GM18519 (cell line): ENCODE measurements around the gene LCE7A.

Experiments used
- ATAC-seq: cut with Tn5 transposase; IDR thresholded peaks from one replicate; pipeline ENCODE4 v1.9.1; 2021; ENCODE audit warnings: mild to moderate bottlenecking, moderate library complexity; ENCODE audit not compliant: unreplicated experiment, low FRiP score

The LCE7A gene

DNA sequence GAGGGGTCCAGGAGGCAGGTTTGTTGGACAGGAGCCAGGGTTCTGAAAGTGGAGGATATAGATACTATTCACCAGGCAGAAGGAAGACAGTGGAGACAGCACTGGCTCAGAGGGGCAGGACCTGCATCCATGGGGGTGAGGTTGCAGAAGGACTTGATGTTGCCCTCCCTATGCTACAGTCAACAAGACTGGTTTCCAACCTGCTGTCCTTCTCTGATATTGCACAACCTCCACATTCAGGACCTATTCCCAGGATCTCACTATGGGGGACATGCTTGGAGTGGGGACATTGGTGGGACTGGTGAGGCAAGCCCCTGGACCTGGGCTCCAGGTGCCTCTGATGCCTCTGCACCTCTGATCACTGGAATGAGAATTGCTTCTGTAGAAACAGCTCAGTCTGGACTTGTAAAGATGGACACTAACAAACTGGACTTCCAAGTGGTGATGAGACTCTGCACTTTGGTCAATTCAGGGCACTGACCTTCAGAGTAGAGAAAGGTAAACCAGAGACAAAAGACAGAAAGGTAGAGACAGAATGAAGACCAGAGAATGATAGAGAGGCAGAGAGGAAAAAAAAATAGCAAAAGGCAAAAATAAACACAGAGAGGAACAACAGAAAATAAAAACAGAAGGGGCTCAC is 19.9 kb downstream of the LCE7A start:
- ATAC-seq: no peak

DNA sequence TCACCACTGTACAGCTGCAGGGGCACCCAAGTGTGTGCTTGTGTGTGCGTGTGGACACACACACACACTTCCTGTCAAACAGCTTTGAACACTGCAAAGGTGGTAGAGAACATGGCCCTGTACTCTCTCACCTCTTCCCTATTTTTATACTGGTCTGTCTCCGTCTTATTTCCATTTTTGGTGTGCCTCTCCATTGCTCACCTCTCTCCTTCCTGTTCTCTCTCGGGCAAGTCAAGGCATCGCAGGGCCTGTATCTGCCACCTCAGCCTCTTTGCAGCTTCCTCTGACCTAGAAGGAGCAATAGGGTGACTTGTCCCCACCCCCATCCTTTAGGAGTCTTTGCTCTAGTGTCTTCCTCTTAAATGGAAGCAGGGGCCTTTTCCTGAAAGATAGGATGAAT is 20.5 kb downstream of the LCE7A start:
- ATAC-seq: no peak

DNA sequence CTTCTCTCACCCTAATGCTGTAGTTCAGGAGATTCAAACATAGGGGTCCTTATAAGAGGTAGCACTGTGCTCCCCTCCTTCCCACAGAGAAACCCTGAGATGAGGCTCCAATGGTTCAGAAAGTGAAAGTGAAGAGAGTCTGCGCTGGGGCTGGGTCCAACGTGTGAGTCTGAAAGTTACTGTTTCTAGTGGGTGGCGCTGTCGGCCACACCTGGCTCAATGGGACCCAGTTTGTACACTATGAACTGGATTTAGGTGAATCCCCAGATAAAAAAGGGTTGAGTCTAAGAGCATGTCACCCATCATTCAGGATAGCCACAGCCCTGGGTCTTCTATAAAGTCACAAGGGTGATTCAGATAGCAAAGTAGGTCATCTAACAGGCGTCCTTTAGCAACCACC is 21.1 kb downstream of the LCE7A start:
- ATAC-seq: peak; percentile 46

DNA sequence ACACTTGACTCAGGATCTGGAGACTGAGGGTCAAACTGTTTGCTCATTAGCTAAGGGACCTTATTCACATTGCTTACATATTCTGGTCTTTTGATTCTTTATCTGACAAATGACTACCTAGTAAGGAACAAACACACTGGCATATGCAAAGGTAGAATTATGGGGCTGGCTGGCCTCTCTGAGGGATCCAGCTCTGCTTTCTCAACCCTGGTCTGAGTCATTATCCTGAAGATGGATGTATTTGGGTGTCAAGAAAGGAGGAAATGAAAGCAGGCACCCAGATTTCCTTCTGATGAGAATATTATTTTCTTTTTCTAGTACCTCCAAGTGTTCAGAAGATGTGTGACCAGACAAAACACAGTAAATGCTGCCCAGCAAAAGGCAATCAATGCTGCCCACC is 24.3 kb downstream of the LCE7A start:
- ATAC-seq: no peak

DNA sequence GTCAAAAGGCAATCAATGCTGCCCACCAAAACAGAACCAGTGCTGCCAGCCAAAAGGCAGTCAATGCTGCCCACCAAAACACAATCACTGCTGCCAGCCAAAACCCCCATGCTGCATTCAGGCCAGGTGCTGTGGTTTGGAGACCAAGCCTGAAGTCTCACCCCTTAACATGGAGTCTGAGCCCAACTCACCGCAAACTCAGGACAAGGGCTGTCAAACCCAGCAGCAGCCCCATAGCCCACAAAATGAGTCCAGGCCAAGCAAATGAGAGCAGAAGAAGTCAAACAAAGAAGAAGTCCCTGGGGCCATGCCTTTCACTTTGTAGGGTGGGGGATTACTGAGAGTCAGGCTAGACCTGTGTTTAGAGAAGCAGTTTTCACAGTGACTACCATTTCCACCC is 24.7 kb downstream of the LCE7A start:
- no peak for ATAC-seq

DNA sequence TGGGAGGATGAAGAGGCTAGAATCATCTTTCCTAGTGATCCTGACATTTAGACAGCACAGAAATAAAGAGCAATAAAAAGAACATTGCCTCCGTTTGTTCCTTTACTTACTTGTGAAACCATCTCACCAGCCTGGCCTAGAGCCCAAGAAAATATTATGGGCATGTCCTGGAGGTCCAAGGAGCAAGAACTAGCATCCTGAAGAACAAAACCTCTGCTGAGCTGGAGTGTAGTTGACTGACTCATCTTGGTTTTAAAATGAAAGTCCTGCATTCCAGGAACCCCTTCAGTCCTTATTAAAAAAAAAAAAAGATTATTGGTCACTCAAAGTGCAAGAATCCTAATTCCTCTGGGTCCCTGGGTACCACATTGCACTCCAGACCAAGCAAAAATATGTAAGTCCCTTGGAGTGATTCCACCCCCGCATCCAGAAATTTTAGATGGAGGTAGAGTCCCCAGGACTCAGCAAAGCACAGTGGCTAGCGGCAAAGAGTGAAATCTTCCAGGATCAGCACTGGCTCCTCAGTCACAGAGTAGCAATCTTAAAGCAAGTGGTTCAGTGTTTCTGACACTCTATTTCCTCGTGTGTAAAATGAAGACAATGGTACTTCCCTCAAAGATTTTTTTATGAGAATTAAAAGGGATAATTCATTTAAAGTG is 25.3 kb downstream of the LCE7A start:
- ATAC-seq: no peak

DNA sequence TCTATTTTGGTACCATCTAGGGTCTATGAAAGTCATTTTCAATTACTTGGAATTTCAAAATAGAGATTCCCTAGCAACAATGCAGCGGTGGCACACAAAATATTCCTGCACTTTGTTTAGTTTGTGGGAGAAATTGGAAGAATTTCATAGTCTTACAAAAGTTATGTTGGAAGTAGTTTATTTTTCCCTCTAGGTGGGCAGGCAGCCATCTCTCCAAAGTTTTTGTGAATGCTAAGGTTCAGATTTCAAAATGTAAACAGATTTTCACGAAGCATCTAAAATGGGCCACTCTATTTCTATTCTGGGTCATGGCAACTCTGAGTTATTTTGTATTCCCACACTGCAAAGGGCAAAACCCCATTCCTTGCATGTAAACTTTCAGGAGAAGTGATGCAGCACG is 26.3 kb downstream of the LCE7A start:
- no peak for ATAC-seq

DNA sequence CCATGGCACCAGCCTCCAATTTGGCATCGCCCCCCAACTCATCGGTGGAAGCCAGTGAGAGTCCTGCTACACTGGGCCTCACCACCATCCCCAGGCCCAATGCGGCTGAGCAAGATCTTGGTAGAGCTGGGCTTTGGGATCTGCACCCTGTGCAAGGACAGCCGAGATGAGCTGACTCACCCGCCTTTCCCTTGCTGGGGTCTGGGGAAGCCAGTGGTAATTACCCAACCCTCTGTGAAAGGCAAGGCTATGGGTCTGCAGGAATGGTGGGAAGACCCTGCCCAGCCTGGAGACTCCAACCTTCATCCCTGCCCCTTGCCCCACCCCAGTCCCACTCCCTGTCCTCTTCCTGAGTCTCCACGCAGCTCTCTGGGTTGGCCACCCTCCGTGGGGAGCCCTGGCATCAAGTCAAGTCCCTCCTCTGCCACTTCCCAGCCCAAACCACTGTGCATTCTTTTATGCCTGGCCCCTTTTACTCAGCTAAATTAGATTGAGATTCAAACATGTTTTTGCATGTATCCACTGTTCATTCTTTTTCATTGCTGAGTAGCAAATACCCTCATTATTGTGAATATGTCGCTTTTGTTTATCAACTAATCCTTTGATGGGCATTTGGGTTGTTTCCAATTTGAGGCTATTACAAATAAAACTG is 27.1 kb downstream of the LCE7A start:
- ATAC-seq: no peak

DNA sequence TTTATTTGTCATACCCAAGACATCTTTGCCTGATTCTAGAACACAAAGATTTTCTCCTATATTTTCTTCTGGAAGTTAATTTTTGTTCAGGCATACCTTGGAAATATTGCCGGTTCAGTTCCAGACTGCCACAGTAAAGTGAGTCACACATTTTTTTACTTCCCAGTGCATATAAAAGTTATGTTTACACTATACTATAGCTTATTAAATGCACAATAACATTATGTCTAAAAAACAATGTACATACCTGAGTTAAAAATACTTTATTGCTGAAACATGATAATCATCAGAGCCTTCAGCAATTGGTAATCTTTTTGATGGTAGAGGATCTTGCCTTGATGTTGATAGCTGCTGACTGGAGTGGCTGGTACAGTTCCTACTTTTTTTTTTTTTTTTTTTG is 28.3 kb downstream of the LCE7A start:
- no peak for ATAC-seq

DNA sequence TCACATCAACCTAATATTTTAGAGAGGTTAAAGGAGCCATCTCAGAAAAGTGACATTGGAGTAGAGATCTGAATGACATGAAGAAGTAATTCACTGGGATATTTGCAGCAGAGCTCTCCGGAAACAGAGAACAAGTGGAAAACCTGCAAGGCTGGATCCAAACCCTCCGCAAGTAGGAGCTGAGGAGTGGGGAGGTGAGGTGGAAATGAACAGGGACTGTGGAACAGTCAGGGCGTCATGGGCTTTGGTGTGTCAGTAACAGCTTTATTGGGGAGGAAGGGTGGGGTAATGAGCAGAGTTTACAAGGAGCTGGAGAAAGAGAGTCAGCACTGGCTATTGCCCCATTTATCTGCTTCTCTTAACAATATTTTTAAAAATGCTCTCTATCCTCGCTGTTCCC is 39.2 kb downstream of the LCE7A start:
- ATAC-seq: no peak

DNA sequence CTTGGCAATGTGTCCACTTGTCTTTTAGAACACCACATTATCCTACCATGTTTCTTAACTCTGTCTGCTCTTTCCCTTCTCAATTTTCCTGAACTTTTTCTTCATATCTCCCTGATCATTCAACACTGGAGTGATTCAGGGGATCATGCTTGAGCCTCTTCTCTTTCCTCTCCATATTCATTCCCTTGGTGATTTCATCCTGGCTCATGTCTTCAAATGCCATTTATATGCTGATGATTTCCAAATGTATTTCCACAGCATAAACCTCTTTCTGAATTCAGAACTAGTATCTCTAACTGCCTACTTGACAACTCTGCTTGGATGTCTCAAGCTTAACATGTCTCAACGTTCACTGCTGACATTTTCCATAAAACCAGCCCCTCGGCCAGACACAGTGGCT is 40.1 kb downstream of the LCE7A start:
- no peak for ATAC-seq

DNA sequence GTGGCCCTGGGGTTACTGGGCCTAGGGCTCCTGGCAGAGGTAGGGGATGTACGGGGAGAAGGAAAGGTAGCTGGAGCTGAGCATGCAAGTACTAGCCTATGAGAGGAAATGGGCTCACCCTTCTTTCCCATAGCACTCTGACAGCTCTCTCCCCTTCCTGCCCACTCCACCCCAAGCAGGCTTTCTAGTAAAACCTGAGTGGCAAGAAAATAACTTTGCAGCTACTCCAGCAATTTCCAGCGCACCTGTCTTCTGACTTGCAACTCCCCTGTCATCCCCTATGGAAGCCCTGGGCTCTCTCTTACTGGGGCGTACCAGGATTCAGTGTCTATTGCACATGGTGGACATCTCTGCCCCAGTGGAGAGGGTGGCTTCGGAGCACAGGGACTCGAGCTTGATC is 41.8 kb downstream of the LCE7A start:
- ATAC-seq: no peak

DNA sequence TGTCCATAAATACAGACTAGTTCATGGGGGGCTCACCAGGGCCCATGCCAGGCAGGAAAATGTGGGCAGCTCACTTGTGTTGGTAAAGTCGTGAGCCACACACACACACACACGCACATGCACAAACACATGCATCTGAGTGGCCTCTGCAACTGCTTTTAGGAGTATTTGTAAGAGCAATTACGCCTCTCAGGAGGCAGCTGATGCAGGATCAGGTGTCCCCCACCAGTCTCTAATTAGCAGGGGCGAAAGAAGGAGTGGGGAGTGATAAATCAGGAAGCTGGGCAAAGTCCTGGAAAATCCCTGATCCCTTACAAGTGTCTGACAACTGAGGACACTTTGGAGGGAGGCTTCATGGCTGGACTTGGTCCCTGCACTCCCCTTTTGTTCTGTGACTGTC is 42.8 kb downstream of the LCE7A start:
- ATAC-seq: no peak

DNA sequence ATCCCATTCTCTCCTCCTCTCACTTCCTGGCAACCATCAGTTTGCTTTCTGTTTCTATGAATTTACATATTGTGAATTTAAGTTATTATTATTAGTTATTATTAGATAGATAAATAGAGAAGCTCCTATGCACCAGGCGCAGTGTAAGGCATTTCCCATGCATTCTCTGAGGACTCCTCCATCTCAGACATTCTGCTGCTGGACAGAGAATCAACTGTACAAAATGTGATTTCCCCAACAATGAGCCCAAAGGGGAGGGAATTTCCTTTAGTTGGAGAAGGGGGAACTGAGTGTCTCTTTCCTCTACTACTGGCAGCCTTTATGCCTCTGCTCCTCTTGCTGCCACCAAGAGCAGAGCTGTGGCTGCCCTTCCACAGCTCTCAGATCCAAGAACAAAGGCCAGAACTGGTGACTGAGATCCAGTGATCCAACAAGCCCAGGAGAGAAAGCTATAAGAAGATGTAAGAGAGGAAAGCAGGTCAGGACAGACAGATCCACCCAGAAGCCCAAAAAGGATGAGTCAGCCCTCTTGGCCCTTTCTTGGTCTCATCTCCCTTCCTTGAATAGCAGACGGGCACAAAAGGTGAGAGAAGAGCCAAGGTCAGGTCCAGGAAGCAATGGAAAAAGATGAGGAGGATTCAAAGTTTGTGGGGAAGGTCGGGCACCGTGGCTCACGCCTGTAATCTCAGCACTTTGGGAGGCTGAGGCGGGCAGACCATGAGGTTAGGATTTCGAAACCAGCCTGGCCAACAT is 45.1 kb downstream of the LCE7A start:
- ATAC-seq: no peak

DNA sequence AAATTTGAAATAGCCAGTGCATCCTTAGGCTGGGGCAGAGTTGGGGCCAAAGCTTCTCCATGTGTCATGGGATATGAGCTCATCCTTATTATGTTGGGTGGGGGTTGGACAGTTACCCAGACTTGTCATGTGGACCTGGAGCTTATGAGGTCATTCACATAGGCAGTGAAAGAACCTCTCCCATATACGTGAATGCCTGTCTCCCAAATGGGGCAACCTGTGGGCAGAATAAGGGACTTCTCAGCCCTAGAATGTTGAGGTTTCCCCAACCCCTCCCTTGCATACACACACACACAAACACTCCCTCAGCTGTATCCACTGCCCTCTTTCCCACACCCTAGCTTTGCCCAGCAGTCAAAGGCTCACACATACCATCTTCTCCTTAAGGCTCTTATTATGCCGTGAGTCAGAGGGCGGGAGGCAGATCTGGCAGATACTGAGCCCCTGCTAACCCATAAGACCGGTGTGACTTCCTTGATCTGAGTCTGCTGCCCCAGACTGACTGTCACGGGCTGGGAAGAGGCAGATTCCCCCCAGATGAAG is 46.3 kb downstream of the LCE7A start:
- ATAC-seq: no peak

DNA sequence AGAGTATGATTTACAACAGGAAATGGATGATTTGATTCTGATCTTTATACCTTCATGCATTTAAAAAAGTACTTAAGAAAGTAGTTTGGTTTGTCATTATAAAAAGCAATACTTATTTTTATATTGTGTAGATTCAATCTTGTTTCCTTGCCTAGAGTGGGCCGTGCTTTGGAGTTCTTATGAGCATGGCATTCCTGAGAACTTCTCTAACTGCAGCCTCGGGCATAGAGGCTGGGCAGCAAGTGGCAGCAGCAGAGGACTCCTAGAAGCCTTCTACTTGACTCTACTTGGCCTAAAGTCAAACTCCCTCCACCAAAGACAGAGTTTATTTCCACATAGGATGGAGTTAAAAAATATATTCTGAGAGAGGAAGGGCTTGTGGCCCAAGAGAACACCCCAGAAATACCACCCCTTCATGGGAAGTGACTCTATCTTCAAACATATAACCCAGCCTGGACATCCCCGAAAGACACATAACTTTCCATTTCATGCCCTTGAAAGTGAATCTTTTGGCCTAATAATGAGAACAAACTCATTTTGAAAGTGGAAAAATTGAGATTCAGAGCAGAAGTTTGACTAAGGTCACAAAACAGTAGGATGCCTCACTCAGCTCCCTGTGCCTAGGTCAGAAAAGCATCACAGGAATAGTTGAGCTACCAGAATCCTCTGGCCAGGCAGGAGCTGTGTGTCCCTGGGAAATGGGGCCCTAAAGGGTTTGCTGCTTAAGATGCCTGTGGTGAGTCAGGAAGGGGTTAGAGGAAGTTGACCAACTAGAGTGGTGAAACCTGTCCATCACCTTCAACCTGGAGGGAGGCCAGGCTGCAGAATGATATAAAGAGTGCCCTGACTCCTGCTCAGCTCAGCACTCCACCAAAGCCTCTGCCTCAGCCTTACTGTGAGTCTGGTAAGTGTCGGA is 48.1 kb downstream of the LCE7A start, which contains the start of gene IVL:
TSS of gene IVL (plus strand) at position 861 of the 916 bp plus-strand sequence. CDS start 1,252 bp downstream, outside the sequence.
- no peak for ATAC-seq

DNA sequence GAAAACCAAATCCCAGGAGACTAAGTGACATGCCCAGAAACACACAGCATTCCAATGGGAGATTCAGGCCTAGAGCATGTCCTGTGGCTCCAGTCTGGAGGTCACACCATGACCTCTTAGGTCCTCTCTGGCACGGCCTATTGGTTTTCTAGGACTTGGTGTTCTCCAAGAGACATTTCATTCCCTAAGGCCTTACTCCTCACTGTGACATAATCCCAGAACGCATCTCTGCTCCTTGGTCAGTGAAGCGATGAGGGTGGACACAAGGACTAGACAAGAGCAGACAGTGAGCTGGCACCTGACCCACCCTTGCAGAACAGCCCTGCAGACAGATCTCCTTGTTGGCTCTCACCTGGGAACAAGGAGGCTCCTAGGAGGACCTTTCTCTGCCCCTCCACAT is 49.4 kb downstream of the LCE7A start:
- no peak for ATAC-seq
